Left lung (tissue), 10 donors: Measurements from ENCODE around the gene PLAC9. TPM values are rescaled to one million over a fixed set of nuclear protein-coding genes. Genes with fewer than 3 reads are reported as not detected.
A peak's percentile ranks its signal among the peaks of the same experiment; 100 is the strongest.

Experiments used
- ATAC-seq: fragments of 200-7000 bp; cut with Tn5 transposase; one replicate; pipeline ENCODE4 v1.9.1; 2020; ENCODE audit warnings: moderate library complexity
- DNase-seq, 4 donors: peaks; one replicate each; pipeline ENCODE4 v3.0.0-alpha.2; 2013 to 2020
- H3K27ac ChIP-seq, 2 donors: fragments of 200-600 bp; sonication (generic) in 1 of 2; one replicate each; pipeline versions ENCODE4 v1.5.0 to v1.8.0; 2020 to 2021
- H3K27me3 ChIP-seq, 2 donors: fragments of 200-600 bp; sonication (generic) in 1 of 2; one replicate each; pipeline versions ENCODE4 v1.5.0 to v1.8.0; 2020 to 2021
- H3K36me3 ChIP-seq, 2 donors: fragments of 200-600 bp; sonication (generic) in 1 of 2; one replicate each; pipeline versions ENCODE4 v1.5.0 to v1.8.0; 2020 to 2021
- H3K4me1 ChIP-seq, 2 donors: fragments of 200-600 bp; one replicate each; pipeline ENCODE4 v1.8.0; 2021
- H3K4me3 ChIP-seq, 2 donors: fragments of 200-600 bp; sonication (generic) in 1 of 2; one replicate each; pipeline versions ENCODE4 v1.5.0 to v1.8.0; 2020 to 2021; ENCODE audit warnings: mild to moderate bottlenecking in 1 of 2
- H3K9me3 ChIP-seq, 2 donors: fragments of 200-600 bp; sonication (generic) in 1 of 2; one replicate each; pipeline versions ENCODE4 v1.5.0 to v1.8.0; 2020 to 2021
- CTCF ChIP-seq, 2 donors: fragments of 200-600 bp; sonication (generic) in 1 of 2; IDR thresholded peaks; one replicate each; pipeline versions ENCODE4 v1.5.0 to v1.8.0; 2021; ENCODE audit warnings: antibody characterized with exemption in 2 of 2
- intact Hi-C, 2 donors: fragments of 100-400 bp; cut with DNase I; formaldehyde crosslinking; loops; one replicate each; pipeline versions ENCODE4 v1.11.2 to v1.14.2; 2022
- polyA plus RNA-seq, 6 donors: library from polyadenylated mRNA; unstranded; fragments of 120-200 nt; gene quantifications; one replicate each; pipeline ENCODE4 v1.2.1, GENCODE V29; 2013; ENCODE audit not compliant: insufficient read length in 6 of 6
- total RNA-seq, 2 donors: library from RNA; stranded (reverse); fragmentation: NEBNext Ultra II Directional; extraction: Animal tissue kit (Norgen Biotek cat#: 25700); gene quantifications; one replicate each; pipeline ENCODE4 v1.2.1, GENCODE V29; 2021
- donor health status: DM: no; HTN: yes; CAD: no.
- donor health status: DM: no; HTN: no; CAD: no.

Gene PLAC9
- total and polyA plus RNA-seq, 8 donors: 35.0 to 72.4 (median 50.6) TPM

DNA sequence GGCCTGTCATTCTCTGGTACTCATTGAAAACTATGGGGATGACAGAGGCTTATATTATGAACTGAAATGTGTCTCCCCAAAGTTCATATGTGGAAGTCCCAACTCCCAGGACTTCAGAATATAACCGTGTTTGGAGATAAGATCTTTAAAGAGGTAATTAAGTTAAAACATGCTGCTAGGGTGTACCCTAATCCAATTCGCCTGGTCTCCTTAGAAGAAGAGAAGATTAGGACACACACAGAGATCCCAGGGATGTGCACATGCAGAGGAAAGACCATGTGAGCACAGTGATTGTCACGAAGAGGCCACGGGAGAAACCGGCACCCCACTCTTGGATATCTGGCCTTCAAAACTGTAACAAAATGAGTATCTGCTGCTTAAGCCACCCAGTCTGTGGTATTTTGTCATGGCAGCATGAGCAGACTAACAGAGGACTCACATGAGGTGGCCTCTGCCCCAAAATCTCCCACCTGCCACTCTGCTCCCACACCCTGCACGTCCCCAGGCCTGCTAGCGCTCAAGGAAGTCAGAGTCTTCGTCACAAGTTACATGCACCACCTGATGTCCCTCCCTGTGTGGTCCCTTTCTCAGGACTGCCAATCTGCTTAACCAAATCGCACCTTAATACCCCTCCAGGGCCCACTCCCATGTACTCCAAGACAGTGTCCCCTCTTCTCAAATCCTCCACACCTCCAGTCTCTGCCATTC lies 26.8 kb downstream of the PLAC9 start:
- TF ChIP-seq CTCF (IDR thresholded peaks at IDR 0.05): no peak
- H3K9me3 ChIP-seq: no peaks in the 10 kb centered on the region
- intact Hi-C loops: no loop called here

GRCh38 chr10:80160361-80161320 lies 28.1 kb downstream of the PLAC9 start:
- Histone ChIP-seq H3K4me1 (peaks cover 13 to 55% of the 10 kb centered on the region in 2 donors), H3K27me3 (no peaks in the 10 kb centered on the region), H3K36me3 (peaks cover 5 to 100% of the 10 kb centered on the region in 2 donors), H3K4me3 (no peak overlapping the region), H3K9me3 (no peaks in the 10 kb centered on the region), H3K27ac (peak overlapping the region in 1 of 2 donors; percentile 13)
- intact Hi-C loops: no loop called here
- DNase-seq (no peak), ATAC-seq (no peak)
- no peak for TF ChIP-seq CTCF (IDR thresholded peaks at IDR 0.05)

More for the DNA sequence above, 26.8 kb downstream of the PLAC9 start:
- Histone ChIP-seq H3K27me3 (no peaks in the 10 kb centered on the region), H3K36me3 (peaks cover 5 to 100% of the 10 kb centered on the region in 2 donors), H3K4me1 (peaks cover 16 to 42% of the 10 kb centered on the region in 2 donors), H3K27ac (peak overlapping the region; percentile 24 to 85), H3K4me3 (no peak overlapping the region)
- ATAC-seq: no peak
- DNase-seq: no peak

GRCh38 chr10:80161321-80162083 lies 29.0 kb downstream of the PLAC9 start:
- Histone ChIP-seq H3K4me1 (peaks cover 9 to 61% of the 10 kb centered on the region in 2 donors), H3K36me3 (peaks cover 5 to 100% of the 10 kb centered on the region in 2 donors), H3K27me3 (no peaks in the 10 kb centered on the region), H3K9me3 (no peaks in the 10 kb centered on the region), H3K4me3 (no peak overlapping the region), H3K27ac (no peak overlapping the region)
- intact Hi-C loops: no loop called here
- ATAC-seq: no peak
- no peak for TF ChIP-seq CTCF (IDR thresholded peaks at IDR 0.05)
- peak in 1 of 4 donors; percentile 37 for DNase-seq

- peak; percentile 4 for ATAC-seq
- intact Hi-C loops: no loop called here
- H3K36me3 ChIP-seq: peaks cover 5 to 100% of the 10 kb centered on the region in 2 donors
Observed at GRCh38 chr10:80163741-80164341, 31.3 kb downstream of the PLAC9 start.

More at GRCh38 chr10:80163741-80164341, 31.3 kb downstream of the PLAC9 start:
- peak overlapping the region in 1 of 2 donors; percentile 14 for H3K27ac ChIP-seq
- DNase-seq: no peak
- TF ChIP-seq CTCF (IDR thresholded peaks at IDR 0.05): no peak
- H3K4me3 ChIP-seq: no peak overlapping the region
- peaks cover 7 to 62% of the 10 kb centered on the region in 2 donors for H3K4me1 ChIP-seq
- no peaks in the 10 kb centered on the region for H3K27me3 ChIP-seq
- H3K9me3 ChIP-seq: no peaks in the 10 kb centered on the region
